Hepatocyte (in vitro differentiated cells): ENCODE measurements around the gene MTMR3. TPM values are rescaled to one million over a fixed set of nuclear protein-coding genes. Genes with fewer than 3 reads are reported as not detected.
"Not testable (repeated sequence)": the region's sequence is repeated elsewhere in the genome, so short reads cannot be mapped to it uniquely, and the experiment has no call there.

ENCODE experiments used
- DNase-seq: peaks from one replicate; pipeline ENCODE4 v3.0.0-alpha.2; 2016; ENCODE audit warnings: low spot score
- H2AFZ ChIP-seq: fragments of 200-600 bp; sonication (generic); 2 replicates; pipeline ENCODE4 v1.6.0; 2016; ENCODE audit warnings: antibody characterized with exemption, mild to moderate bottlenecking
- H3K27ac ChIP-seq: fragments of 200-600 bp; sonication (generic); 2 replicates; pipeline ENCODE4 v1.5.1; 2016; ENCODE audit warnings: mild to moderate bottlenecking
- H3K27me3 ChIP-seq: fragments of 200-600 bp; sonication (generic); 2 replicates; pipeline ENCODE4 v1.6.1; 2016
- H3K36me3 ChIP-seq: fragments of 200-600 bp; sonication (generic); replicated peaks from 2 replicates; pipeline ENCODE4 v1.5.1; 2016; ENCODE audit warnings: low read depth; ENCODE audit not compliant: insufficient read depth
- H3K4me1 ChIP-seq: fragments of 200-600 bp; sonication (generic); 2 replicates; pipeline ENCODE4 v1.5.1; 2016; ENCODE audit warnings: mild to moderate bottlenecking, moderate library complexity; ENCODE audit not compliant: insufficient read depth
- H3K4me2 ChIP-seq: fragments of 200-600 bp; sonication (generic); 2 replicates; pipeline ENCODE4 v1.6.0; 2016
- H3K4me3 ChIP-seq: fragments of 200-600 bp; sonication (generic); 2 replicates; pipeline ENCODE4 v1.5.1; 2016; ENCODE audit warnings: mild to moderate bottlenecking
- H3K79me2 ChIP-seq: fragments of 200-600 bp; sonication (generic); 2 replicates; pipeline ENCODE4 v1.6.0; 2017; ENCODE audit warnings: mild to moderate bottlenecking
- H3K9me2 ChIP-seq: fragments of 200-600 bp; sonication (generic); replicated peaks from 2 replicates; pipeline ENCODE4 v1.6.0; 2017; ENCODE audit warnings: mild to moderate bottlenecking; ENCODE audit not compliant: insufficient read depth
- H3K9me3 ChIP-seq: fragments of 200-600 bp; sonication (generic); 2 replicates; pipeline ENCODE4 v1.5.1; 2016; ENCODE audit warnings: low read depth, mild to moderate bottlenecking
- H4K20me1 ChIP-seq: fragments of 200-600 bp; sonication (generic); 2 replicates; pipeline ENCODE4 v1.6.0; 2016; ENCODE audit warnings: mild to moderate bottlenecking; ENCODE audit not compliant: insufficient read depth, poor library complexity, severe bottlenecking
- CTCF ChIP-seq: fragments of 200-600 bp; sonication (generic); IDR thresholded peaks from 2 replicates; pipeline ENCODE4 v1.5.1; 2016; ENCODE audit warnings: antibody characterized with exemption, mild to moderate bottlenecking; ENCODE audit not compliant: poor library complexity
- EZH2 ChIP-seq: fragments of 200-600 bp; sonication (generic); IDR thresholded peaks from 2 replicates; pipeline ENCODE4 v1.6.1; 2016; ENCODE audit warnings: antibody characterized with exemption, mild to moderate bottlenecking, borderline replicate concordance
- EZH2phosphoT487 ChIP-seq: fragments of 200-600 bp; sonication (generic); IDR thresholded peaks from one replicate; pipeline ENCODE4 v1.6.1; 2018; ENCODE audit warnings: antibody characterized with exemption, mild to moderate bottlenecking, low read depth, moderate library complexity; ENCODE audit not compliant: unreplicated experiment, severe bottlenecking
- WGBS: methylation state at CpG from one replicate; pipeline ENCODE4 v1.1.6; 2016; ENCODE audit warnings: low lambda C conversion rate; ENCODE audit errors: missing lambda C conversion rate; 5-methylcytosine and 5-hydroxymethylcytosine counted together
- polyA plus RNA-seq: library from polyadenylated mRNA; unstranded; fragments of >200 nt; fragmentation: Nextera tagmentation; extraction: Ambion mirVana; gene quantifications from 2 replicates; pipeline ENCODE4 v1.2.1, GENCODE V29; 2016
- total RNA-seq: library from RNA; depleted of rRNA; stranded (reverse); fragments of >200 nt; gene quantifications from 2 replicates; pipeline ENCODE4 v1.2.3, GENCODE V29; 2014

Gene MTMR3
- total and polyA plus RNA-seq, 2 experiments from 2014 or later = 16.2 to 42.7 TPM

- WGBS = 70% methylated on average over 2 of the region's 2 CpGs
- Histone ChIP-seq H4K20me1 (no peaks in the 10 kb centered on the region), H3K27me3 (no peaks in the 10 kb centered on the region), H3K9me2 (no peaks in the 10 kb centered on the region), H3K27ac (no peak overlapping the region), H2AFZ (no peak overlapping the region), H3K4me2 (no peak overlapping the region), H3K4me1 (no peaks in the 10 kb centered on the region), H3K4me3 (no peak overlapping the region), H3K36me3 (no peaks in the 10 kb centered on the region), H3K79me2 (peaks cover 24% of the 10 kb centered on the region), H3K9me3 (no peaks in the 10 kb centered on the region)
- no peak for DNase-seq
- no peak for TF ChIP-seq CTCF
- no peak for TF ChIP-seq EZH2
- TF ChIP-seq EZH2phosphoT487 = no peak
Measured at GRCh38 chr22:29972121-29972520, 89.1 kb downstream of the MTMR3 start.

DNA sequence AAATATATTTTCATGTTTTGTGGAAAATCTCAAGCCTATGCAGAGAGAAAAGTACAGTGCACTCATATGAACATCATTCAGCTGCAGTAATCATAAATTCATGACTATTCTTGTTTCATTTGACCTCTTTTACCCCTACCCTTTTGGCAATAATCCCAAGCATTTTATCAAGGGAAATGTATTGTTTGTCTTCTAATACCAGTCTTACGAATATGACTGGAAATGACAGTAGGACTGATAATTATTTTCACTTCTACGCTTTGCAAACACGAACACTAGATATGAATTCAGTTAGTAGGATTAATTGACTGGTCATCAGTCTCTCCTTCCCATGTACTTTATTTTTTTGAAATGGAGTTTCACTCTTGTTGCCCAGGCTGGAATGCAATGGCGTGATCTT, 90.3 kb downstream of the MTMR3 start:
- Histone ChIP-seq H2AFZ (no peak overlapping the region), H3K36me3 (no peaks in the 10 kb centered on the region)
- TF ChIP-seq CTCF (no peak), EZH2 (no peak), EZH2phosphoT487 (no peak)

GRCh38 chr22:29973680-29974079, 90.7 kb downstream of the MTMR3 start:
- not testable (repeated sequence) for H3K4me1 ChIP-seq, H3K27ac ChIP-seq, H3K9me3 ChIP-seq, H3K9me2 ChIP-seq, DNase-seq, H3K27me3 ChIP-seq, H3K36me3 ChIP-seq, H3K4me2 ChIP-seq, H2AFZ ChIP-seq, H3K4me3 ChIP-seq, H4K20me1 ChIP-seq
- WGBS = 73% methylated on average over 9 of the region's 9 CpGs
- peaks cover 15% of the 10 kb centered on the region for H3K79me2 ChIP-seq

More for the DNA sequence above, 90.3 kb downstream of the MTMR3 start:
- Histone ChIP-seq H3K27me3 (no peaks in the 10 kb centered on the region), H3K27ac (no peak overlapping the region), H3K4me1 (no peaks in the 10 kb centered on the region), H3K9me3 (no peaks in the 10 kb centered on the region), H4K20me1 (no peaks in the 10 kb centered on the region), H3K4me3 (no peak overlapping the region), H3K9me2 (no peaks in the 10 kb centered on the region), H3K79me2 (peaks cover 20% of the 10 kb centered on the region), H3K4me2 (no peak overlapping the region)
- 97% methylated on average over 4 of the region's 4 CpGs for WGBS
- no peak for DNase-seq

GRCh38 chr22:29975494-29975893, 92.5 kb downstream of the MTMR3 start:
- Histone ChIP-seq H3K79me2 (peaks cover 6% of the 10 kb centered on the region), H3K9me2 (no peaks in the 10 kb centered on the region), H3K4me1 (peaks cover 3% of the 10 kb centered on the region), H3K36me3 (no peaks in the 10 kb centered on the region), H2AFZ (no peak overlapping the region), H4K20me1 (no peaks in the 10 kb centered on the region), H3K4me2 (no peak overlapping the region), H3K27me3 (no peaks in the 10 kb centered on the region), H3K27ac (no peak overlapping the region), H3K9me3 (no peaks in the 10 kb centered on the region), H3K4me3 (no peak overlapping the region)
- DNase-seq = no peak
- TF ChIP-seq EZH2phosphoT487 = no peak
- no peak for TF ChIP-seq CTCF
- 98% methylated on average over 7 of the region's 7 CpGs for WGBS
